ENCODE data around the gene TEAD1.

GRCh38 chr11:12808519-12808918 lies 134.3 kb downstream of the TEAD1 start:
- no peak for TF ChIP-seq EP300 (IDR thresholded peaks at IDR 0.05)
- no peak for TF ChIP-seq POLR2A (IDR thresholded peaks at IDR 0.05)

All from gastroesophageal sphincter (tissue), 2 donors.